ENCODE measurements around the gene AP1G1.
"Not testable (repeated sequence)": the region's sequence is repeated elsewhere in the genome, so short reads cannot be mapped to it uniquely, and the experiment has no call there.

AP1G1 gene

GRCh38 chr16:71788578-71788977 lies 20.1 kb downstream of the AP1G1 start:
- H3K4me3 ChIP-seq (ENCODE audit: low read depth, low read length), result no peak overlapping the region
- no peak for TF ChIP-seq CTCF (IDR thresholded peaks at IDR 0.05; ENCODE audit: low read depth, low read length)
- no peaks in the 10 kb centered on the region for H3K9me3 ChIP-seq (ENCODE audit: severe bottlenecking)
- DNase-seq, result no peak
- no peak overlapping the region for H3K27ac ChIP-seq
- peaks cover 41% of the 10 kb centered on the region for H3K36me3 ChIP-seq
- H3K27me3 ChIP-seq (ENCODE audit: insufficient read depth, low read depth, severe bottlenecking), result no peaks in the 10 kb centered on the region

DNA sequence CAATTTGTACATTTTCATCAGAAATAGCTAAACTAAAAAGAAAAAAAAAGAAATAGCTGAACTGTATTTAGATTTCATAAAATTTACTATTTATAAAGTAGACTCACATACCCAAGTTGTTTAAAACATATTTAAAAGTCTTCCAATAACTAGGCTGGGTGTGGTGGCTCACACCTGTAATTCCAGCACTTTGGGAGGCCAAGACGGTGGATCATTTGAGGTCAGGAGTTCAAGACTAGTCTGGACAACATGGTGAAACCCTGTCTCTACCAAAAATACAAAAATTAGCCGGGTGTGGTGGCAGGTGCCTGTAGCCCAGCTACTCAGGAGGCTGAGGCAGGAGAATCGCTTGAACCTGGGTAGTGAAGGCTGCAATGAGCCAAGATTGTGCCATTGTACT lies 23.5 kb downstream of the AP1G1 start:
- not testable (repeated sequence) for H3K27ac ChIP-seq; H3K4me3 ChIP-seq (ENCODE audit: low read depth, low read length); H3K9me3 ChIP-seq (ENCODE audit: severe bottlenecking); H3K27me3 ChIP-seq (ENCODE audit: insufficient read depth, low read depth, severe bottlenecking); DNase-seq
- peaks cover 47% of the 10 kb centered on the region for H3K36me3 ChIP-seq

DNA sequence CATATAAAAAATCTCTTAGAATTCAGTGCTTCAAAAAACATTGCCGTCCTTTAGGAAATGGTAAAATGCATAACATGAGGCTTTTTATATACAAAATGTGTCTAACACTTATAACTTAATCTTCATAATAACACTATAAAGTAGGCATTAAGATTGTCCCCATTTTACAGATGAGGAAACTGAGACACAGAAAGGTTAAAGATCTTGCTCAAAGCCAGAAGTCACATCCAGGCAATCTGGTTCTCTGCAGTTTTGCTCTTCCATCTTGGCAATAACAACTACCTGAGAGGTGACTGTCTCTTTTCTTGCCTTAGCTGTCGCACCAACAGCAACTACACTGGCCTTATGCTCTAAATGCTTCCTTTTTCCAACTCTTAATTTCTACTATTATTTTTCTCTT lies 24.5 kb downstream of the AP1G1 start:
- no peaks in the 10 kb centered on the region for H3K9me3 ChIP-seq (ENCODE audit: severe bottlenecking)
- H3K27me3 ChIP-seq (ENCODE audit: insufficient read depth, low read depth, severe bottlenecking), result no peaks in the 10 kb centered on the region
- H3K27ac ChIP-seq, result no peak overlapping the region
- DNase-seq, result no peak
- H3K36me3 ChIP-seq, result peaks cover 45% of the 10 kb centered on the region
- no peak overlapping the region for H3K4me3 ChIP-seq (ENCODE audit: low read depth, low read length)
- no peak for TF ChIP-seq CTCF (IDR thresholded peaks at IDR 0.05; ENCODE audit: low read depth, low read length)

- TF ChIP-seq CTCF (IDR thresholded peaks at IDR 0.05; ENCODE audit: low read depth, low read length), result no peak
- no peak overlapping the region for H3K27ac ChIP-seq
- H3K36me3 ChIP-seq, result peaks cover 29% of the 10 kb centered on the region
- no peaks in the 10 kb centered on the region for H3K9me3 ChIP-seq (ENCODE audit: severe bottlenecking)
- H3K27me3 ChIP-seq (ENCODE audit: insufficient read depth, low read depth, severe bottlenecking), result no peaks in the 10 kb centered on the region
- no peak for DNase-seq
- no peak overlapping the region for H3K4me3 ChIP-seq (ENCODE audit: low read depth, low read length)
Observed at GRCh38 chr16:71781741-71782140, 26.9 kb downstream of the AP1G1 start.

DNA sequence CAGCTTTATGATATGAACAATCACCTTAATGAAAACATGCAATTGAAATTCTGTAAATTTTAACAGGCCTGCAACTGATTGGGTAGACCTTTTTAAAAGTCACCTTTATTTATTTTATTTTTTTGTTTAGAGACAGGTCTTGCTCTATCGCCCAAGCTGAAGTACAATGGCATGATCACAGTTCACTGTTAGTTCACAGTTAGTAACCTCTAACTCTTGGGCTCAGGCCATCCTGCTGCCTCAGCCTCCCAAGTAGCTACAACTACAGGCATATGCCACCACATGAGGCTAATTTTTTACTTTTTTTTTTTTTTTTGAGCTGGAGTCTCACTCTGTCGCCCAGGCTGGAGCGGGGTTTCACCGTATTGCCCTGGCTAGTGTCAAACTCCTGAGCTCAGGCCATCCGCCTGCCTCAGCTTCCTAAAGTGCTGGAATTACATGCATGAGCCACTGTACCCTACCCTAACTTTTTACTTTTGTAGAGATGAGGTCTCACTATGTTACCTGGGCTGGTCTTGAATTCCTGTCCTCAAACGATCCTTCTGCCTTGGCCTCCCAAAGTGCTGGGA lies 28.0 kb downstream of the AP1G1 start:
- H3K4me3 ChIP-seq (ENCODE audit: low read depth, low read length), result no peak overlapping the region
- H3K9me3 ChIP-seq (ENCODE audit: severe bottlenecking), result no peaks in the 10 kb centered on the region
- TF ChIP-seq CTCF (IDR thresholded peaks at IDR 0.05; ENCODE audit: low read depth, low read length), result no peak
- DNase-seq, result no peak
- H3K27ac ChIP-seq, result no peak overlapping the region
- no peaks in the 10 kb centered on the region for H3K27me3 ChIP-seq (ENCODE audit: insufficient read depth, low read depth, severe bottlenecking)
- peaks cover 26% of the 10 kb centered on the region for H3K36me3 ChIP-seq

GRCh38 chr16:71778780-71779179 lies 29.9 kb downstream of the AP1G1 start:
- Histone ChIP-seq H3K27me3 (ENCODE audit: insufficient read depth, low read depth, severe bottlenecking) (no peaks in the 10 kb centered on the region), H3K4me3 (ENCODE audit: low read depth, low read length) (no peak overlapping the region), H3K36me3 (peaks cover 17% of the 10 kb centered on the region), H3K9me3 (ENCODE audit: severe bottlenecking) (no peaks in the 10 kb centered on the region), H3K27ac (no peak overlapping the region)
- DNase-seq, result no peak
- TF ChIP-seq CTCF (IDR thresholded peaks at IDR 0.05; ENCODE audit: low read depth, low read length), result no peak

Measured in WERI-Rb-1 (cell line).